HG02885 (cell line): ENCODE data around the gene OR11A1.

Source experiments
- ATAC-seq: cut with Tn5 transposase; IDR thresholded peaks from one replicate; pipeline ENCODE4 v1.9.1; 2021; ENCODE audit warnings: mild to moderate bottlenecking; ENCODE audit not compliant: unreplicated experiment, poor library complexity

OR11A1 gene

GRCh38 chr6:29414588-29414987 is 42.3 kb downstream of the OR11A1 start, which contains the start of gene OR12D1:
TSS of gene OR12D1 (plus strand) at chr6:29414928.
- no peak for ATAC-seq

GRCh38 chr6:29403801-29404200 is 53.1 kb downstream of the OR11A1 start:
- no peak for ATAC-seq

GRCh38 chr6:29399525-29399924 is 57.3 kb downstream of the OR11A1 start:
- no peak for ATAC-seq

- no peak for ATAC-seq
Observed at GRCh38 chr6:29395331-29395730, 61.5 kb downstream of the OR11A1 start, which contains the start of gene OR12D2. TSS of gene OR12D2 (plus strand) at chr6:29395631. CDS start at chr6:29396700, 1,069 bp downstream.

GRCh38 chr6:29388533-29388932 is 68.3 kb downstream of the OR11A1 start:
- no peak for ATAC-seq

GRCh38 chr6:29376003-29376402 is 80.9 kb downstream of the OR11A1 start:
- ATAC-seq: no peak
